ENCODE results near the gene LIN7B. TPM values are rescaled to one million over a fixed set of nuclear protein-coding genes. Genes with fewer than 3 reads are reported as not detected.

The LIN7B gene
- total and polyA plus RNA-seq, 2 of the 13 experiments (the other 11 are each of a cell fraction or from before 2014, with no cell fraction given) = 5.3 to 7.6 TPM

- no peak for TF ChIP-seq ZMYM2 (CRISPR knock-in tag; IDR thresholded peaks at IDR 0.05)
- TF ChIP-seq SP5 (CRISPR knock-in tag; IDR thresholded peaks at IDR 0.05; ENCODE audit: borderline replicate concordance, low read depth) = peak; percentile 46; the same call in 1 of the 2 replicates
- TF ChIP-seq TAF15 (IDR thresholded peaks at IDR 0.05; ENCODE audit: low read depth, low read length, poor library complexity, severe bottlenecking) = no peak
- TF ChIP-seq ARNT2 (CRISPR knock-in tag; IDR thresholded peaks at IDR 0.05; ENCODE audit: low read depth) = no peak
- peak; percentile 22; the same call in 1 of the 2 replicates for TF ChIP-seq ZSCAN9 (CRISPR knock-in tag; IDR thresholded peaks at IDR 0.05; ENCODE audit: borderline replicate concordance)
- TF ChIP-seq BRD4 (CRISPR knock-in tag; IDR thresholded peaks at IDR 0.05) = peak; percentile 57; the same call in 1 of the 2 replicates
- TF ChIP-seq NCOR1 (IDR thresholded peaks at IDR 0.05; ENCODE audit: borderline replicate concordance, low read length) = no peak
- TF ChIP-seq, protein P1, sequence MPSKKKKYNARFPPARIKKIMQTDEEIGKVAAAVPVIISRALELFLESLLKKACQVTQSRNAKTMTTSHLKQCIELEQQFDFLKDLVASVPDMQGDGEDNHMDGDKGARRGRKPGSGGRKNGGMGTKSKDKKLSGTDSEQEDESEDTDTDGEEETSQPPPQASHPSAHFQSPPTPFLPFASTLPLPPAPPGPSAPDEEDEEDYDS (CRISPR knock-in tag; IDR thresholded peaks at IDR 0.05) = peak; percentile 44; the same call in 1 of the 2 replicates
- TF ChIP-seq ZNF468 (CRISPR knock-in tag; IDR thresholded peaks at IDR 0.05) = no peak
- no peak for TF ChIP-seq ZBTB34 (CRISPR knock-in tag; IDR thresholded peaks at IDR 0.05)
- TF ChIP-seq ZMYM3 (CRISPR knock-in tag; IDR thresholded peaks at IDR 0.05) = no peak
- TF ChIP-seq FOXM1 (CRISPR knock-in tag; IDR thresholded peaks at IDR 0.05) = no peak
- no peak for TF ChIP-seq SAFB2 (CRISPR knock-in tag; IDR thresholded peaks at IDR 0.05; ENCODE audit: borderline replicate concordance, low read depth)
- peak; percentile 92; the same call in 1 of the 2 replicates for TF ChIP-seq CENPBD1 (CRISPR knock-in tag; IDR thresholded peaks at IDR 0.05; ENCODE audit: borderline replicate concordance, low read depth)
- 0 out of 2 replicates have a peak, but pooled peaks have one; percentile 17 for TF ChIP-seq SMAD3 (CRISPR knock-in tag; IDR thresholded peaks at IDR 0.05)
- TF ChIP-seq, protein P2, sequence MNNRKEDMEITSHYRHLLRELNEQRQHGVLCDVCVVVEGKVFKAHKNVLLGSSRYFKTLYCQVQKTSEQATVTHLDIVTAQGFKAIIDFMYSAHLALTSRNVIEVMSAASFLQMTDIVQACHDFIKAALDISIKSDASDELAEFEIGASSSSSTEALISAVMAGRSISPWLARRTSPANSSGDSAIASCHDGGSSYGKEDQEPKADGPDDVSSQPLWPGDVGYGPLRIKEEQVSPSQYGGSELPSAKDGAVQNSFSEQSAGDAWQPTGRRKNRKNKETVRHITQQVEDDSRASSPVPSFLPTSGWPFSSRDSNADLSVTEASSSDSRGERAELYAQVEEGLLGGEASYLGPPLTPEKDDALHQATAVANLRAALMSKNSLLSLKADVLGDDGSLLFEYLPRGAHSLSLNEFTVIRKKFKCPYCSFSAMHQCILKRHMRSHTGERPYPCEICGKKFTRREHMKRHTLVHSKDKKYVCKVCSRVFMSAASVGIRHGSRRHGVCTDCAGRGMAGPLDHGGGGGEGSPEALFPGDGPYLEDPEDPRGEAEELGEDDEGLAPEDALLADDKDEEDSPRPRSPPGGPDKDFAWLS (CRISPR knock-in tag; IDR thresholded peaks at IDR 0.05; ENCODE audit: borderline replicate concordance) = 0 out of 2 replicates have a peak, but pooled peaks have one; percentile 34
- peak in 1 of 2 experiments; percentile 76; a peak in 3 of 4 replicates for TF ChIP-seq POLR2A (IDR thresholded peaks at IDR 0.05; ENCODE audit: insufficient read depth in 1 of 2, low read depth in 2 of 2, low read length in 2 of 2)
- no peak for TF ChIP-seq RORA (CRISPR knock-in tag; IDR thresholded peaks at IDR 0.05)
- no peak for TF ChIP-seq CENPT (CRISPR knock-in tag; IDR thresholded peaks at IDR 0.05; ENCODE audit: low read depth)
- TF ChIP-seq FLYWCH1 (CRISPR knock-in tag; IDR thresholded peaks at IDR 0.05) = no peak
- TF ChIP-seq POLR2AphosphoS5 (IDR thresholded peaks at IDR 0.05; ENCODE audit: low read depth, low read length) = peak; percentile 73
- TF ChIP-seq HDAC1 (CRISPR knock-in tag; IDR thresholded peaks at IDR 0.05) = peak; percentile 82
- no peak for TF ChIP-seq CBX1 (IDR thresholded peaks at IDR 0.05; ENCODE audit: low read depth)
- peak; percentile 39; the same call in 1 of the 2 replicates for TF ChIP-seq ZSCAN21 (CRISPR knock-in tag; IDR thresholded peaks at IDR 0.05; ENCODE audit: borderline replicate concordance)
- peak; percentile 44; the same call in 1 of the 2 replicates for TF ChIP-seq ZNF768 (CRISPR knock-in tag; IDR thresholded peaks at IDR 0.05)
Observed at GRCh38 chr19:49150106-49150943, 36.2 kb downstream of the LIN7B start (continued).

All from HepG2 (cell line).